Thyroid gland (tissue), 4 donors: Measurements from ENCODE around the gene ZNF385B. TPM values are rescaled to one million over a fixed set of nuclear protein-coding genes. Genes with fewer than 3 reads are reported as not detected.

Source experiments
- DNase-seq, 2 donors: peaks; one replicate each; pipeline ENCODE4 v3.0.0-alpha.2; 2019
- H3K27ac ChIP-seq, 3 donors: fragments of 200-600 bp; sonication (generic); 1 replicate in 2 of 3; 2 replicates in 1 of 3; pipeline ENCODE4 v1.5.1; 2016 to 2019; ENCODE audit warnings: mild to moderate bottlenecking in 1 of 3, moderate library complexity in 1 of 3
- H3K27me3 ChIP-seq: fragments of 200-600 bp; sonication (generic); one replicate; pipeline ENCODE4 v1.5.1; 2019
- H3K36me3 ChIP-seq, 2 donors: fragments of 200-600 bp; sonication (generic); one replicate each; pipeline ENCODE4 v1.5.1; 2016 to 2019
- H3K4me1 ChIP-seq, 2 donors: fragments of 200-600 bp; sonication (generic); one replicate each; pipeline ENCODE4 v1.5.1; 2017 to 2019
- H3K4me3 ChIP-seq, 3 donors: fragments of 200-600 bp; sonication (generic); replicated peaks in 1 of 3; 1 replicate in 2 of 3; 2 replicates in 1 of 3; pipeline ENCODE4 v1.5.1; 2016; ENCODE audit warnings: mild to moderate bottlenecking in 1 of 3
- H3K9me3 ChIP-seq: fragments of 200-600 bp; sonication (generic); one replicate; pipeline ENCODE4 v1.5.1; 2017
- CTCF ChIP-seq, 6 experiments: fragments of 200-600 bp in 3 of 6; fragments of 450-650 bp in 3 of 6; sonication (generic) in 3 of 6; IDR thresholded peaks; one replicate each; pipeline ENCODE4 v1.5.1; 2016 to 2019; ENCODE audit warnings: antibody characterized with exemption in 6 of 6, mild to moderate bottlenecking in 2 of 6, inconsistent platforms in 1 of 6, moderate library complexity in 1 of 6
- POLR2A ChIP-seq, 2 donors: fragments of 450-650 bp; IDR thresholded peaks; one replicate each; pipeline ENCODE4 v1.6.1; 2017; ENCODE audit warnings: antibody characterized with exemption in 2 of 2, mild to moderate bottlenecking in 2 of 2, moderate library complexity in 1 of 2
- WGBS, 2 donors: methylation state at CpG; one replicate each; pipeline ENCODE4 v1.1.5; 2017; 5-methylcytosine and 5-hydroxymethylcytosine counted together
- intact Hi-C: fragments of 100-400 bp; cut with DNase I; formaldehyde crosslinking; loops from one replicate; pipeline ENCODE4 v1.15.1; 2023
- total RNA-seq, 4 donors: library from RNA; depleted of rRNA; stranded (reverse); fragments of >200 nt; gene quantifications; one replicate each; pipeline ENCODE4 v1.2.3, GENCODE V29; 2016

The ZNF385B gene
- total RNA-seq, 4 donors from 2014 or later, result 1.3 to 2.8 (median 1.8) TPM

GRCh38 chr2:179428649-179429048, 432.8 kb downstream of the ZNF385B start:
- no peak overlapping the region for H3K4me3 ChIP-seq
- WGBS, 2 donors, result 15 to 18% methylated on average over 7 of the region's 7 CpGs
- H3K27me3 ChIP-seq, result no peaks in the 10 kb centered on the region
- no peak for DNase-seq
- no peaks in the 10 kb centered on the region for H3K9me3 ChIP-seq
- TF ChIP-seq POLR2A (IDR thresholded peaks at IDR 0.05) (no peak), CTCF (IDR thresholded peaks at IDR 0.05) (no peak)
- no peaks in the 10 kb centered on the region for H3K4me1 ChIP-seq
- intact Hi-C loops, result no loop called here
- H3K36me3 ChIP-seq, result no peaks in the 10 kb centered on the region
- no peak overlapping the region for H3K27ac ChIP-seq

DNA sequence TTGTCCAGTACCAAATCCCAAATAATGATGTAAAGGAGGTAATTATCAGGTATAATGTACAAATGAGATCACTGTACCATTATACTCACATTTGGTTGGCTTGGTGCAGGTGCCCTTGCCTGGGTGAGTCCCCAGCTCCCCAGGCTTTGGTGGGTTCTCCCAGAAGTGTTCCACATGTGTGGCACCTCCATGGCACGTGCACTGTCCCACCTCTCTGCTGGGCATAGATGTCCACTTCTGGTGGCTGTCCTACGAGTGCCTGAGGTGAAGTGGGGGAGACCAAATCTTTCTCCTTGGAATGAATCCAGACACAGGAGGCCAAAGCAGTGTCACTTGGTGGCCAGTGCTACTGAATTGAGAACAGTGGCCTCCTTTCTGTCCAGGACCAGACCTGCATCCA, 434.3 kb downstream of the ZNF385B start:
- Histone ChIP-seq H3K4me1 (no peaks in the 10 kb centered on the region), H3K9me3 (no peaks in the 10 kb centered on the region), H3K27me3 (no peaks in the 10 kb centered on the region), H3K27ac (no peak overlapping the region), H3K4me3 (no peak overlapping the region), H3K36me3 (no peaks in the 10 kb centered on the region)
- TF ChIP-seq CTCF (IDR thresholded peaks at IDR 0.05) (no peak), POLR2A (IDR thresholded peaks at IDR 0.05) (no peak)
- WGBS, 2 donors, result 94 to 100% methylated on average over 2 of the region's 2 CpGs
- intact Hi-C loops, result no loop called here
- DNase-seq, result no peak

- Histone ChIP-seq H3K4me3 (no peak overlapping the region), H3K27ac (no peak overlapping the region), H3K36me3 (no peaks in the 10 kb centered on the region), H3K4me1 (no peaks in the 10 kb centered on the region), H3K27me3 (no peaks in the 10 kb centered on the region), H3K9me3 (no peaks in the 10 kb centered on the region)
- TF ChIP-seq CTCF (IDR thresholded peaks at IDR 0.05) (no peak), POLR2A (IDR thresholded peaks at IDR 0.05) (no peak)
- 88 to 95% methylated on average over 3 of the region's 3 CpGs for WGBS, 2 donors
- no peak for DNase-seq
- intact Hi-C loops, result loop anchor here (5.0 kb wide), 1 partner anchor 328 kb away; no protein-coding TSS in a partner anchor
These were observed 436.8 kb downstream of the ZNF385B start for GRCh38 chr2:179424571-179424970.

DNA sequence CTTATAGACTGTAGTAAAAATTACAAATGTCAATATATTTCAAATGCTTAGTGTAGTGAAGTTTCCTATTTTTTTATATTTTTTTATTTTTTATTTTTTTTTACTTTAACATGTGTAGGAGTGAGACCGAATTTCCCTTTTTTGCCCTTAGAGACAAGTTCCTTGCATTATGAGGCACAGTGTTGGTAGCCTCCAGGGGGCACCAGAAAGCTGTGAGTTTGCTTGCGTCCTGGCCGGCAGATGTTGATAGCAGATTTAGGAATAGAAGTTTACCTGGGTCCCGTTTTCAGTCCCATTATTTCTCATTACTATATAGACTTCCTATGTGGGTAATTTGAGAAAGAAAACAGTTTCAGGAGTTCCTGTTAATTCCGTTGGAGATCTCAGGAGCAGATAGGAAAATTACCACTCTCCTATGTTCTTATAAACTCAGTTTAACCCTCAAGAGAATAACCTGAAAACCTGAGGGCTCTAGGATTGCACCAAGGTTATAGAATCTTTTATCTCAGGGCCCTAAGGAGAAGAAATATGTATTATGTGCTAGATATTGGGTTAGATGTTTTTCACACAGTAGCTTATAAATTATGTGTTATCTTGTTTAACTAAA, 439.3 kb downstream of the ZNF385B start:
- TF ChIP-seq POLR2A (IDR thresholded peaks at IDR 0.05) (no peak), CTCF (IDR thresholded peaks at IDR 0.05) (peak in 5 of 6 experiments; percentile 25 to 78 (median 65))
- intact Hi-C loops, result loop anchor here (5.0 kb wide), 1 partner anchor 330 kb away; no protein-coding TSS in a partner anchor
- Histone ChIP-seq H3K27ac (no peak overlapping the region), H3K27me3 (no peaks in the 10 kb centered on the region), H3K4me1 (no peaks in the 10 kb centered on the region), H3K9me3 (no peaks in the 10 kb centered on the region), H3K36me3 (no peaks in the 10 kb centered on the region), H3K4me3 (no peak overlapping the region)
- peak; percentile 66 to 76 for DNase-seq
- WGBS, 2 donors, result 7 to 8% methylated on average over 5 of the region's 5 CpGs

- DNase-seq, result no peak
- Histone ChIP-seq H3K9me3 (no peaks in the 10 kb centered on the region), H3K4me3 (no peak overlapping the region), H3K36me3 (no peaks in the 10 kb centered on the region), H3K27me3 (no peaks in the 10 kb centered on the region), H3K4me1 (no peaks in the 10 kb centered on the region), H3K27ac (no peak overlapping the region)
- TF ChIP-seq CTCF (IDR thresholded peaks at IDR 0.05) (no peak), POLR2A (IDR thresholded peaks at IDR 0.05) (no peak)
- WGBS, 2 donors, result 75 to 83% methylated on average over 2 of the region's 2 CpGs
- intact Hi-C loops, result no loop called here
These were observed 443.9 kb downstream of the ZNF385B start for GRCh38 chr2:179417436-179417949.
